ENCODE results near the gene APEH. TPM values are rescaled to one million over a fixed set of nuclear protein-coding genes. Genes with fewer than 3 reads are reported as not detected.

APEH gene
- total and polyA plus RNA-seq, 4 donors = 65.1 to 94.1 (median 87.5) TPM

DNA sequence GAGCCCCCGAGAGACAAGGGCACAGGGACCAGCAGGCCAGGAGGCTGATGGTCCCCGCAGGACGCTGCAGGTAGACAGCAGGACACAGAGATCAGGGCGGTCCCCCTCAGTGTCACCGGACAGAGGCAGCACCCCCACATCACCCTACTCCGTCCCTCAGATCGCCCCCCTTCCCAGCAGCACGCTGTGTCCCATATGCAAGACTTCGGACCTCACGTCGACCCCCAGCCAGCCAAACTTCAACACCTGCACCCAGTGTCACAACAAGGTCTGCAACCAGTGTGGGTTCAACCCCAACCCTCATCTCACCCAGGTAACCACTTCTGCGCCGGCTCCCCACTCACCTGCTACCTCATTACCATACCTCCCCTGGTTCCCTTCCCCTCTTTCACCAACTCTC lies 49.1 kb upstream of the APEH start:
- peaks cover 0 to 4% (median 0%) of the 10 kb centered on the region in 4 donors for H3K36me3 ChIP-seq (ENCODE audit: control insufficient read depth in 4 of 4, insufficient read depth in 3 of 4, low read depth in 1 of 4, low read length in 3 of 4)
- 96% methylated on average over 13 of the region's 13 CpGs for WGBS
- no peak for DNase-seq (ENCODE audit: low spot score)
- no peaks in the 10 kb centered on the region for H3K9me3 ChIP-seq (ENCODE audit: control insufficient read depth in 4 of 4, low read length in 3 of 4)
- H3K4me3 ChIP-seq (ENCODE audit: low read depth in 1 of 3, low read length in 3 of 3) = no peak overlapping the region
- no peak overlapping the region for H3K27ac ChIP-seq (ENCODE audit: low read depth in 1 of 2, low read length in 2 of 2)
- no peak overlapping the region for H3K9ac ChIP-seq (ENCODE audit: low read depth in 1 of 2, low read length in 2 of 2)
- H3K4me1 ChIP-seq (ENCODE audit: control insufficient read depth in 4 of 4, insufficient read depth in 4 of 4, low read length in 3 of 4) = no peaks in the 10 kb centered on the region
- H3K27me3 ChIP-seq (ENCODE audit: control insufficient read depth in 4 of 4, insufficient read depth in 4 of 4, low read length in 3 of 4) = no peaks in the 10 kb centered on the region
- TF ChIP-seq ATF3 (IDR thresholded peaks at IDR 0.05) (no peak), YY1 (IDR thresholded peaks at IDR 0.05) (no peak), SP1 (IDR thresholded peaks at IDR 0.05) (no peak), FOXA2 (IDR thresholded peaks at IDR 0.05) (no peak), NR2F2 (IDR thresholded peaks at IDR 0.05) (no peak), RAD21 (IDR thresholded peaks at IDR 0.05) (no peak), GABPA (IDR thresholded peaks at IDR 0.05 in 1 of 2, conservative IDR thresholded peaks at IDR 0.05 in 1 of 2) (no peak), FOXA1 (IDR thresholded peaks at IDR 0.05) (no peak), MAX (IDR thresholded peaks at IDR 0.05) (no peak), TAF1 (conservative IDR thresholded peaks at IDR 0.05) (no peak), EGR1 (IDR thresholded peaks at IDR 0.05; ENCODE audit: low read depth in 2 of 2) (no peak), RXRA (IDR thresholded peaks at IDR 0.05) (no peak)
- TF ChIP-seq, protein P1, sequence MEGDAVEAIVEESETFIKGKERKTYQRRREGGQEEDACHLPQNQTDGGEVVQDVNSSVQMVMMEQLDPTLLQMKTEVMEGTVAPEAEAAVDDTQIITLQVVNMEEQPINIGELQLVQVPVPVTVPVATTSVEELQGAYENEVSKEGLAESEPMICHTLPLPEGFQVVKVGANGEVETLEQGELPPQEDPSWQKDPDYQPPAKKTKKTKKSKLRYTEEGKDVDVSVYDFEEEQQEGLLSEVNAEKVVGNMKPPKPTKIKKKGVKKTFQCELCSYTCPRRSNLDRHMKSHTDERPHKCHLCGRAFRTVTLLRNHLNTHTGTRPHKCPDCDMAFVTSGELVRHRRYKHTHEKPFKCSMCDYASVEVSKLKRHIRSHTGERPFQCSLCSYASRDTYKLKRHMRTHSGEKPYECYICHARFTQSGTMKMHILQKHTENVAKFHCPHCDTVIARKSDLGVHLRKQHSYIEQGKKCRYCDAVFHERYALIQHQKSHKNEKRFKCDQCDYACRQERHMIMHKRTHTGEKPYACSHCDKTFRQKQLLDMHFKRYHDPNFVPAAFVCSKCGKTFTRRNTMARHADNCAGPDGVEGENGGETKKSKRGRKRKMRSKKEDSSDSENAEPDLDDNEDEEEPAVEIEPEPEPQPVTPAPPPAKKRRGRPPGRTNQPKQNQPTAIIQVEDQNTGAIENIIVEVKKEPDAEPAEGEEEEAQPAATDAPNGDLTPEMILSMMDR (IDR thresholded peaks at IDR 0.05; ENCODE audit: low read depth, low read length, missing input control) = no peak
- TF ChIP-seq, protein P2, sequence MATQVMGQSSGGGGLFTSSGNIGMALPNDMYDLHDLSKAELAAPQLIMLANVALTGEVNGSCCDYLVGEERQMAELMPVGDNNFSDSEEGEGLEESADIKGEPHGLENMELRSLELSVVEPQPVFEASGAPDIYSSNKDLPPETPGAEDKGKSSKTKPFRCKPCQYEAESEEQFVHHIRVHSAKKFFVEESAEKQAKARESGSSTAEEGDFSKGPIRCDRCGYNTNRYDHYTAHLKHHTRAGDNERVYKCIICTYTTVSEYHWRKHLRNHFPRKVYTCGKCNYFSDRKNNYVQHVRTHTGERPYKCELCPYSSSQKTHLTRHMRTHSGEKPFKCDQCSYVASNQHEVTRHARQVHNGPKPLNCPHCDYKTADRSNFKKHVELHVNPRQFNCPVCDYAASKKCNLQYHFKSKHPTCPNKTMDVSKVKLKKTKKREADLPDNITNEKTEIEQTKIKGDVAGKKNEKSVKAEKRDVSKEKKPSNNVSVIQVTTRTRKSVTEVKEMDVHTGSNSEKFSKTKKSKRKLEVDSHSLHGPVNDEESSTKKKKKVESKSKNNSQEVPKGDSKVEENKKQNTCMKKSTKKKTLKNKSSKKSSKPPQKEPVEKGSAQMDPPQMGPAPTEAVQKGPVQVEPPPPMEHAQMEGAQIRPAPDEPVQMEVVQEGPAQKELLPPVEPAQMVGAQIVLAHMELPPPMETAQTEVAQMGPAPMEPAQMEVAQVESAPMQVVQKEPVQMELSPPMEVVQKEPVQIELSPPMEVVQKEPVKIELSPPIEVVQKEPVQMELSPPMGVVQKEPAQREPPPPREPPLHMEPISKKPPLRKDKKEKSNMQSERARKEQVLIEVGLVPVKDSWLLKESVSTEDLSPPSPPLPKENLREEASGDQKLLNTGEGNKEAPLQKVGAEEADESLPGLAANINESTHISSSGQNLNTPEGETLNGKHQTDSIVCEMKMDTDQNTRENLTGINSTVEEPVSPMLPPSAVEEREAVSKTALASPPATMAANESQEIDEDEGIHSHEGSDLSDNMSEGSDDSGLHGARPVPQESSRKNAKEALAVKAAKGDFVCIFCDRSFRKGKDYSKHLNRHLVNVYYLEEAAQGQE (IDR thresholded peaks at IDR 0.05) = no peak
- TF ChIP-seq, protein P3, sequence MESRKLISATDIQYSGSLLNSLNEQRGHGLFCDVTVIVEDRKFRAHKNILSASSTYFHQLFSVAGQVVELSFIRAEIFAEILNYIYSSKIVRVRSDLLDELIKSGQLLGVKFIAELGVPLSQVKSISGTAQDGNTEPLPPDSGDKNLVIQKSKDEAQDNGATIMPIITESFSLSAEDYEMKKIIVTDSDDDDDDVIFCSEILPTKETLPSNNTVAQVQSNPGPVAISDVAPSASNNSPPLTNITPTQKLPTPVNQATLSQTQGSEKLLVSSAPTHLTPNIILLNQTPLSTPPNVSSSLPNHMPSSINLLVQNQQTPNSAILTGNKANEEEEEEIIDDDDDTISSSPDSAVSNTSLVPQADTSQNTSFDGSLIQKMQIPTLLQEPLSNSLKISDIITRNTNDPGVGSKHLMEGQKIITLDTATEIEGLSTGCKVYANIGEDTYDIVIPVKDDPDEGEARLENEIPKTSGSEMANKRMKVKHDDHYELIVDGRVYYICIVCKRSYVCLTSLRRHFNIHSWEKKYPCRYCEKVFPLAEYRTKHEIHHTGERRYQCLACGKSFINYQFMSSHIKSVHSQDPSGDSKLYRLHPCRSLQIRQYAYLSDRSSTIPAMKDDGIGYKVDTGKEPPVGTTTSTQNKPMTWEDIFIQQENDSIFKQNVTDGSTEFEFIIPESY (IDR thresholded peaks at IDR 0.05) = no peak

GRCh38 chr3:49626101-49626581 lies 48.0 kb upstream of the APEH start:
- H3K27me3 ChIP-seq (ENCODE audit: control insufficient read depth in 4 of 4, insufficient read depth in 4 of 4, low read length in 3 of 4) = no peaks in the 10 kb centered on the region
- peaks cover 0 to 4% (median 0%) of the 10 kb centered on the region in 4 donors for H3K36me3 ChIP-seq (ENCODE audit: control insufficient read depth in 4 of 4, insufficient read depth in 3 of 4, low read depth in 1 of 4, low read length in 3 of 4)
- H3K27ac ChIP-seq (ENCODE audit: low read depth in 1 of 2, low read length in 2 of 2) = no peak overlapping the region
- H3K9me3 ChIP-seq (ENCODE audit: control insufficient read depth in 4 of 4, low read length in 3 of 4) = no peaks in the 10 kb centered on the region
- H3K9ac ChIP-seq (ENCODE audit: low read depth in 1 of 2, low read length in 2 of 2) = no peak overlapping the region
- H3K4me3 ChIP-seq (ENCODE audit: low read depth in 1 of 3, low read length in 3 of 3) = no peak overlapping the region
- 79% methylated on average over 8 of the region's 8 CpGs for WGBS
- DNase-seq (ENCODE audit: low spot score) = no peak
- H3K4me1 ChIP-seq (ENCODE audit: control insufficient read depth in 4 of 4, insufficient read depth in 4 of 4, low read length in 3 of 4) = no peaks in the 10 kb centered on the region
- TF ChIP-seq, protein P1 (IDR thresholded peaks at IDR 0.05; ENCODE audit: low read depth, low read length, missing input control) = no peak
- TF ChIP-seq RXRA (IDR thresholded peaks at IDR 0.05) (no peak), NR2F2 (IDR thresholded peaks at IDR 0.05) (no peak), FOXA2 (IDR thresholded peaks at IDR 0.05) (no peak), YY1 (IDR thresholded peaks at IDR 0.05) (no peak), EGR1 (IDR thresholded peaks at IDR 0.05; ENCODE audit: low read depth in 2 of 2) (no peak)
- TF ChIP-seq, protein P3 (IDR thresholded peaks at IDR 0.05) = no peak

Measured in liver (tissue), 9 donors.